ENCODE measurements around the gene COQ10A.

COQ10A gene

DNA sequence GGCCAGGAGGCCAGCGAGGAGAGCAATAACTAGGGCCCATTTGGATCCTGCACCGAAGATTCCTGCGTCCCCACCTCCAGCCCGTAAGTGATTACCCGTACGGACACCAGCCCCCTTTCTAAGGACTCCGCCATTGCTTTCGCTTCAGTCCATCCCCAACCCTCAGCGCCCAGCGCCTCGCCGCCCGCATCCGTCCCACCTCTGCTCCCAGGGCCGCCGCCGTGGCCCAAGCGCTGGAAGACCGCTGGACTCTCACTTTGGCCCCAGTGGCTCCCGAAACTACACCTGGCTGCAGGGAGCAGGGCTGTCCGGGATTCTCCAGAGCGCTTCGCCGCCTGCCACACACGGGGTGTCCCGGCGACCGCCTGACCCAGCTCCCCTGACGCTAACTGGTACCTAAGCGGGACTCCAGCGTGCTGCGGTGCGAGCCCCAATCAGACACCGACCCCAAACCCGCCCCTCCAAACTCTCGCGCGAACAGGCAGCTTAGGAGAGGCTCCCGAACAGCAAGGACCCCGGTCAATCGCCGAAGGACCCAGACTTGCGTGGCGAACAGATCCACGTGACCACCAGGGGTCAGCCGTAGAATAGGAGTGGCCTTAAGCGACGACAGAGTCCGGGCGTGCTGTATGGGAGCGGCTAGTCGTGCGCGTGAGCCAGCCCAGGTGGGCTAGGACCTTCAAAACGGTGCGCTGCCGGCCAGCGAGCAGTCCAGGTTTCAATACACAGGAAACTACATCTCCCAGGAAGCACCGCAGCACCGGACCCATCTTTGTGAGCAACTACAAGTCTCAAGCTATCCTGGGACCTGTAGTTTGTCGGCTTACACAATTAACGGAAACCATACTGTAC, 49.1 kb downstream of the COQ10A start, which contains the start of gene CNPY2:
Gene CNPY2, minus strand, starts transcription at position 367 of the 852 bp plus-strand sequence. CDS start 771 bp downstream, outside the sequence.
- DNase-seq (ENCODE audit: low read depth in 2 of 2): peak; percentile 86 to 87

DNA sequence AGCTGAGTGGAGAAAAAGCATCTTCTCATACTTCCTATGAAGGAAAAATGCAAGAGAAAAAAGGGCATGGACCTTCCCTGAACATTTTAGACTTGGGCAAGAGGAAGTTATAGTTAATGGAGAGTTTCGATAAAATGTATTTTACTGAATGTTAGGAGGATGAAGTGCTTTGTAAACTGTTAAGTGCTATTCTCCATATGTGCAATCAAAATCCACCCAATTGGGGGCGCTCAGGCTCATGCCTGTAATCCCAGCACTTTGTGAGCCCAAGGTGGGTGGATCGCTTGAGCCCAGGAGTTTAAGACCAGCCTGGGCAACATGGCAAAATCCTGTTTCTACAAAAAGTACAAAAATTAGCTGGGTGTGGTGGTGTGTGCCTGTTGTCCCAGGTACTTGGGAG, 50.9 kb downstream of the COQ10A start:
- no peak for DNase-seq (ENCODE audit: low read depth in 2 of 2)

Measured in fibroblast of skin of left biceps (primary cell).